Mucosa of rectum (tissue), 2 donors: ENCODE measurements around the gene ATP10A.
"Not testable (repeated sequence)": the region's sequence is repeated elsewhere in the genome, so short reads cannot be mapped to it uniquely, and the experiment has no call there.

Source experiments
- H3K27ac ChIP-seq, 2 donors: one replicate each; pipeline ENCODE4 v1.7.0; 2013; ENCODE audit warnings: inconsistent platforms in 2 of 2, low read depth in 2 of 2, low read length in 2 of 2
- H3K27me3 ChIP-seq, 2 donors: one replicate each; pipeline ENCODE4 v1.7.0; 2013; ENCODE audit warnings: low read length in 2 of 2; ENCODE audit not compliant: control insufficient read depth in 2 of 2, insufficient read depth in 2 of 2
- H3K36me3 ChIP-seq, 2 donors: one replicate each; pipeline ENCODE4 v1.7.0; 2013; ENCODE audit warnings: low read length in 2 of 2; ENCODE audit not compliant: control insufficient read depth in 2 of 2, insufficient read depth in 2 of 2
- H3K4me1 ChIP-seq, 2 donors: one replicate each; pipeline ENCODE4 v1.7.0; 2013; ENCODE audit warnings: low read length in 2 of 2, mild to moderate bottlenecking in 1 of 2; ENCODE audit not compliant: control insufficient read depth in 2 of 2, insufficient read depth in 2 of 2
- H3K4me3 ChIP-seq, 2 donors: one replicate each; pipeline ENCODE4 v1.7.0; 2013; ENCODE audit warnings: low read length in 2 of 2
- H3K9ac ChIP-seq, 2 donors: one replicate each; pipeline ENCODE4 v1.7.0; 2013; ENCODE audit warnings: low read length in 2 of 2, low read depth in 1 of 2, mild to moderate bottlenecking in 1 of 2
- H3K9me3 ChIP-seq, 2 donors: one replicate each; pipeline ENCODE4 v1.7.0; 2013; ENCODE audit warnings: low read length in 2 of 2; ENCODE audit not compliant: control insufficient read depth in 2 of 2
- donor health status: healthy.
- donor health status: Normal muscosa, but diverticular disease.

Gene ATP10A

GRCh38 chr15:25652704-25653103 lies 210.4 kb downstream of the ATP10A start:
- no peak overlapping the region for H3K4me3 ChIP-seq
- no peaks in the 10 kb centered on the region for H3K27me3 ChIP-seq
- H3K9ac ChIP-seq: no peak overlapping the region
- peaks cover 0 to 7% of the 10 kb centered on the region in 2 donors for H3K9me3 ChIP-seq
- no peaks in the 10 kb centered on the region for H3K4me1 ChIP-seq
- H3K27ac ChIP-seq: no peak overlapping the region
- no peaks in the 10 kb centered on the region for H3K36me3 ChIP-seq

- no peak overlapping the region for H3K9ac ChIP-seq
- no peak overlapping the region for H3K4me3 ChIP-seq
- no peaks in the 10 kb centered on the region for H3K27me3 ChIP-seq
- H3K4me1 ChIP-seq: no peaks in the 10 kb centered on the region
- H3K9me3 ChIP-seq: peaks cover 0 to 5% of the 10 kb centered on the region in 2 donors
- no peaks in the 10 kb centered on the region for H3K36me3 ChIP-seq
- no peak overlapping the region for H3K27ac ChIP-seq
These were observed 213.7 kb downstream of the ATP10A start for GRCh38 chr15:25649390-25649789.

- Histone ChIP-seq H3K27ac (no peak overlapping the region), H3K4me1 (no peaks in the 10 kb centered on the region), H3K9ac (no peak overlapping the region), H3K36me3 (no peaks in the 10 kb centered on the region), H3K4me3 (no peak overlapping the region), H3K9me3 (no peaks in the 10 kb centered on the region), H3K27me3 (no peaks in the 10 kb centered on the region)
These were observed 220.0 kb downstream of the ATP10A start for GRCh38 chr15:25643120-25643519.

- Histone ChIP-seq H3K4me3 (no peak overlapping the region), H3K9ac (no peak overlapping the region), H3K27ac (no peak overlapping the region), H3K36me3 (no peaks in the 10 kb centered on the region), H3K9me3 (no peaks in the 10 kb centered on the region), H3K4me1 (no peaks in the 10 kb centered on the region), H3K27me3 (no peaks in the 10 kb centered on the region)
These were observed 221.4 kb downstream of the ATP10A start for GRCh38 chr15:25641762-25642161.

- no peaks in the 10 kb centered on the region for H3K9me3 ChIP-seq
- H3K27ac ChIP-seq: no peak overlapping the region
- H3K9ac ChIP-seq: no peak overlapping the region
- H3K27me3 ChIP-seq: no peaks in the 10 kb centered on the region
- no peak overlapping the region for H3K4me3 ChIP-seq
- H3K4me1 ChIP-seq: no peaks in the 10 kb centered on the region
- no peaks in the 10 kb centered on the region for H3K36me3 ChIP-seq
These were observed 221.8 kb downstream of the ATP10A start for GRCh38 chr15:25641361-25641760.

GRCh38 chr15:25640959-25641358 lies 222.2 kb downstream of the ATP10A start:
- not testable (repeated sequence) for H3K9ac ChIP-seq, H3K27ac ChIP-seq, H3K9me3 ChIP-seq

GRCh38 chr15:25640381-25640780 lies 222.7 kb downstream of the ATP10A start:
- H3K4me3 ChIP-seq: no peak overlapping the region
- H3K27ac ChIP-seq: no peak overlapping the region
- no peak overlapping the region for H3K9ac ChIP-seq
- H3K4me1 ChIP-seq: no peaks in the 10 kb centered on the region
- H3K36me3 ChIP-seq: no peaks in the 10 kb centered on the region
- no peaks in the 10 kb centered on the region for H3K27me3 ChIP-seq
- H3K9me3 ChIP-seq: no peaks in the 10 kb centered on the region

More at GRCh38 chr15:25640959-25641358, 222.2 kb downstream of the ATP10A start:
- H3K4me1 ChIP-seq, H3K36me3 ChIP-seq, H3K27me3 ChIP-seq, H3K4me3 ChIP-seq: not testable (repeated sequence)

GRCh38 chr15:25636486-25636885 lies 226.6 kb downstream of the ATP10A start:
- H3K9me3 ChIP-seq, H3K36me3 ChIP-seq, H3K9ac ChIP-seq, H3K4me1 ChIP-seq, H3K27ac ChIP-seq, H3K4me3 ChIP-seq, H3K27me3 ChIP-seq: not testable (repeated sequence)

- H3K4me3 ChIP-seq: no peak overlapping the region
- no peaks in the 10 kb centered on the region for H3K4me1 ChIP-seq
- no peaks in the 10 kb centered on the region for H3K27me3 ChIP-seq
- H3K36me3 ChIP-seq: no peaks in the 10 kb centered on the region
- H3K9ac ChIP-seq: no peak overlapping the region
- H3K27ac ChIP-seq: no peak overlapping the region
- peaks cover 0 to 6% of the 10 kb centered on the region in 2 donors for H3K9me3 ChIP-seq
These were observed 227.9 kb downstream of the ATP10A start for GRCh38 chr15:25635191-25635590.

GRCh38 chr15:25633862-25634261 lies 229.3 kb downstream of the ATP10A start:
- H3K27ac ChIP-seq: no peak overlapping the region
- H3K4me3 ChIP-seq: no peak overlapping the region
- no peaks in the 10 kb centered on the region for H3K36me3 ChIP-seq
- H3K27me3 ChIP-seq: no peaks in the 10 kb centered on the region
- H3K9ac ChIP-seq: no peak overlapping the region
- H3K4me1 ChIP-seq: no peaks in the 10 kb centered on the region
- H3K9me3 ChIP-seq: peaks cover 0 to 8% of the 10 kb centered on the region in 2 donors

GRCh38 chr15:25631971-25632370 lies 231.2 kb downstream of the ATP10A start:
- no peaks in the 10 kb centered on the region for H3K36me3 ChIP-seq
- H3K4me3 ChIP-seq: no peak overlapping the region
- no peak overlapping the region for H3K27ac ChIP-seq

More at GRCh38 chr15:25631971-25632370, 231.2 kb downstream of the ATP10A start:
- peaks cover 0 to 8% of the 10 kb centered on the region in 2 donors for H3K9me3 ChIP-seq
- no peaks in the 10 kb centered on the region for H3K27me3 ChIP-seq
- no peaks in the 10 kb centered on the region for H3K4me1 ChIP-seq
- H3K9ac ChIP-seq: no peak overlapping the region
